Caco-2 (cell line): ENCODE measurements around the gene TEDC2. TPM values are rescaled to one million over a fixed set of nuclear protein-coding genes. Genes with fewer than 3 reads are reported as not detected.

Source experiments
- BruUV-seq: library from RNA; stranded (reverse); fragments of 400-500 nt; replicated peaks from 2 replicates; lab custom pipeline; 2021; lab: Mats Ljungman, UMichigan
- CTCF ChIA-PET: fragments of 300-600 bp; sonication (Branson Sonifier 250); formaldehyde crosslinking; loops from one replicate; lab custom pipeline; 2022; ENCODE audit warnings: antibody characterized with exemption; lab: Charles Lee
- POLR2A ChIA-PET: fragments of 300-600 bp; sonication (Branson Sonifier 250); formaldehyde crosslinking; loops from one replicate; lab custom pipeline; 2022; ENCODE audit warnings: antibody characterized with exemption; lab: Charles Lee
- DNase-seq, 2 experiments: peaks; one replicate each; pipeline versions ENCODE4 v3.0.0 to v3.0.0-alpha.2; 2020 to 2022
- H3K27me3 ChIP-seq: replicated peaks from 2 replicates; pipeline ENCODE4 v1.6.0; 2011; ENCODE audit warnings: low read length; ENCODE audit not compliant: control insufficient read depth, insufficient read depth
- H3K36me3 ChIP-seq: 2 replicates; pipeline ENCODE4 v1.5.1; 2011; ENCODE audit warnings: low read length; ENCODE audit not compliant: control insufficient read depth, insufficient read depth
- H3K4me1 ChIP-seq: fragments of 250-450 bp; sonication (Bioruptor Pico); 2 replicates; pipeline ENCODE4 v1.5.1; 2020; ENCODE audit warnings: mild to moderate bottlenecking
- H3K4me3 ChIP-seq: 2 replicates; pipeline ENCODE4 v1.5.1; 2011; ENCODE audit warnings: low read depth, mild to moderate bottlenecking, control low read depth, low read length
- H3K9me3 ChIP-seq: fragments of 250-450 bp; sonication (Bioruptor Pico); 2 replicates; pipeline ENCODE4 v1.5.1; 2020; ENCODE audit warnings: mild to moderate bottlenecking, moderate library complexity
- H3K27ac Mint-ChIP-seq: one replicate; pipeline ENCODE4 v1.8.0; 2022; ENCODE audit warnings: mixed read lengths; ENCODE audit not compliant: unreplicated experiment
- H3K27me3 Mint-ChIP-seq: one replicate; pipeline ENCODE4 v1.8.0; 2022; ENCODE audit warnings: mixed read lengths; ENCODE audit not compliant: insufficient read depth, unreplicated experiment
- H3K36me3 Mint-ChIP-seq: one replicate; pipeline ENCODE4 v1.8.0; 2022; ENCODE audit warnings: mild to moderate bottlenecking, mixed read lengths; ENCODE audit not compliant: insufficient read depth, unreplicated experiment
- H3K4me1 Mint-ChIP-seq: one replicate; pipeline ENCODE4 v1.8.0; 2022; ENCODE audit warnings: low read depth, mixed read lengths; ENCODE audit not compliant: unreplicated experiment
- H3K4me3 Mint-ChIP-seq: one replicate; pipeline ENCODE4 v1.8.0; 2022; ENCODE audit warnings: mild to moderate bottlenecking, moderate library complexity, mixed read lengths; ENCODE audit not compliant: unreplicated experiment
- H3K9me3 Mint-ChIP-seq: one replicate; pipeline ENCODE4 v1.8.0; 2022; ENCODE audit warnings: mixed read lengths; ENCODE audit not compliant: unreplicated experiment
- intact Hi-C: fragments of 100-400 bp; cut with micrococcal nuclease; formaldehyde crosslinking; loops from one replicate; pipeline ENCODE4 v1.10.0; 2022; ENCODE audit not compliant: unreplicated experiment
- total RNA-seq: library from RNA; stranded (reverse); gene quantifications from 2 replicates; pipeline ENCODE4 v1.2.3, GENCODE V29; 2022
- TF ChIP-seq, protein P1 (sequence below), 2 experiments: fragments of 200-600 bp in 1 of 2; IDR thresholded peaks; 1 replicate in 1 of 2; 2 replicates in 1 of 2; pipeline versions ENCODE4 v1.5.1 to v1.8.0; 2011 to 2022; ENCODE audit warnings: antibody characterized with exemption in 1 of 2, control low read depth in 1 of 2, inconsistent platforms in 1 of 2, low read depth in 1 of 2, low read length in 1 of 2, mild to moderate bottlenecking in 1 of 2, moderate library complexity in 1 of 2; ENCODE audit not compliant: insufficient read depth in 1 of 2, severe bottlenecking in 1 of 2, unreplicated experiment in 1 of 2

TEDC2 gene
- total RNA-seq, 1 experiment from 2014 or later, result 29.0 TPM

DNA sequence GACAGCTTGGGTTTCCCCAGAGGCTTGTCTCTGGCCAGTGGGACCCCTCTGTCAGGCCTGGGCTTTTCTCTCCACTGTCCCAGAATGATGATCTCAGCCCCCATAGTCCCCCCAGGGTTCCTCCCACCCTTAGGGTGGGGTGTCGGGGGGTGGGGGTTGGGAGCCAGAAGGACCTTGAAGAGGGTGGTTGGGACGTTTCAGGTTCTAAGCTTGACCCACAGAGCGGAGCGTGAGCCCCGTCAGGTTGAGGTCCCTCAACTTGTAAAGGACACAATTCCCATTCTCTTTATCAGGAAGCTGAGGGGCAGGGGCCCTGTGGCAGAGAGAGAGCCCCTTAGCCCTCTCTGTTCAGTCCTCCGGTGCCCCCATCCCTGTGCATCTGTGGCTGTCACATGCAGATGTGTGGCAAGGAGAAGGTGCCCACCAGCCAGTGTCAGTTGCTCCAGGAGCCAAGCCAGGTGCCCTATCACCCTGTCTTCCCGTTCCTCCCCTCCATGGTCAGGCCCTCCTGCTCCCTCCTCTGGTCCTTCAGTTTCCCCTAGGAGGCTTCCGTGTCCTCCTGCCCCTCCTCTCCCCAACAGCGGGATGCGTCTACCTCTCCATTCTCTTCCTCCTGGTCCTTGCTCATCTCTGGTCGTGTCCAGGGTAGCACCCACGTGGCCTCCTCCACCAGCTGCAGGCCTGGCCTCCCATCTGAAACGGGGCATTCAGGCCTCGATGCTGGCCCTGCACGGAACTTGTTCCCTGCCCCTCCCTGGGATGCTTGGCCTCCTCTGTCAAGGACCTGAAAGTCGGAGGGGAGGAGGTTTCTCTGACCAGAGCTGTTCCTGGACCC, 9.7 kb downstream of the TEDC2 start:
- TF ChIP-seq, protein P1, sequence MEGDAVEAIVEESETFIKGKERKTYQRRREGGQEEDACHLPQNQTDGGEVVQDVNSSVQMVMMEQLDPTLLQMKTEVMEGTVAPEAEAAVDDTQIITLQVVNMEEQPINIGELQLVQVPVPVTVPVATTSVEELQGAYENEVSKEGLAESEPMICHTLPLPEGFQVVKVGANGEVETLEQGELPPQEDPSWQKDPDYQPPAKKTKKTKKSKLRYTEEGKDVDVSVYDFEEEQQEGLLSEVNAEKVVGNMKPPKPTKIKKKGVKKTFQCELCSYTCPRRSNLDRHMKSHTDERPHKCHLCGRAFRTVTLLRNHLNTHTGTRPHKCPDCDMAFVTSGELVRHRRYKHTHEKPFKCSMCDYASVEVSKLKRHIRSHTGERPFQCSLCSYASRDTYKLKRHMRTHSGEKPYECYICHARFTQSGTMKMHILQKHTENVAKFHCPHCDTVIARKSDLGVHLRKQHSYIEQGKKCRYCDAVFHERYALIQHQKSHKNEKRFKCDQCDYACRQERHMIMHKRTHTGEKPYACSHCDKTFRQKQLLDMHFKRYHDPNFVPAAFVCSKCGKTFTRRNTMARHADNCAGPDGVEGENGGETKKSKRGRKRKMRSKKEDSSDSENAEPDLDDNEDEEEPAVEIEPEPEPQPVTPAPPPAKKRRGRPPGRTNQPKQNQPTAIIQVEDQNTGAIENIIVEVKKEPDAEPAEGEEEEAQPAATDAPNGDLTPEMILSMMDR (IDR thresholded peaks at IDR 0.05; ENCODE audit: insufficient read depth in 1 of 2, low read depth in 1 of 2, low read length in 1 of 2, severe bottlenecking in 1 of 2, unreplicated experiment in 1 of 2), result no peak
- Histone ChIP-seq H3K4me1 (peaks cover 36% of the 10 kb centered on the region), H3K27me3 (no peaks in the 10 kb centered on the region), H3K4me3 (no peak overlapping the region), H3K9me3 (no peaks in the 10 kb centered on the region), H3K36me3 (no peaks in the 10 kb centered on the region)
- peak overlapping the region; percentile 48 for H3K4me3 Mint-ChIP-seq
- intact Hi-C loops, result no loop called here
- peaks cover 11% of the 10 kb centered on the region for H3K4me1 Mint-ChIP-seq
- H3K27ac Mint-ChIP-seq, result no peak overlapping the region
- no peaks in the 10 kb centered on the region for H3K27me3 Mint-ChIP-seq
- DNase-seq, result no peak
- CTCF ChIA-PET, result interaction anchor here (1.2 to 1.7 kb wide), 2 partner anchors 32 to 54 kb away, joined by 3 to 14 read pairs; no protein-coding TSS in a partner anchor
- H3K9me3 Mint-ChIP-seq, result no peaks in the 10 kb centered on the region
- POLR2A ChIA-PET, result interaction anchor here (1.7 kb wide), 1 partner anchor 10 kb away, joined by 8 read pairs; the partner anchor contains the start of gene TEDC2
- peaks cover 4% of the 10 kb centered on the region for H3K36me3 Mint-ChIP-seq
- no TSS peak for BruUV-seq

- no peaks in the 10 kb centered on the region for H3K9me3 Mint-ChIP-seq
- no peak for DNase-seq
- H3K27me3 Mint-ChIP-seq, result no peaks in the 10 kb centered on the region
- peaks cover 4% of the 10 kb centered on the region for H3K36me3 Mint-ChIP-seq
- TF ChIP-seq, protein P1 (IDR thresholded peaks at IDR 0.05; ENCODE audit: insufficient read depth in 1 of 2, low read depth in 1 of 2, low read length in 1 of 2, severe bottlenecking in 1 of 2, unreplicated experiment in 1 of 2), result no peak
- Histone ChIP-seq H3K27me3 (no peaks in the 10 kb centered on the region), H3K9me3 (no peaks in the 10 kb centered on the region), H3K36me3 (no peaks in the 10 kb centered on the region), H3K4me1 (peaks cover 36% of the 10 kb centered on the region), H3K4me3 (no peak overlapping the region)
- peaks cover 11% of the 10 kb centered on the region for H3K4me1 Mint-ChIP-seq
- intact Hi-C loops, result no loop called here
- H3K4me3 Mint-ChIP-seq, result peak overlapping the region; percentile 48
- ChIA-PET POLR2A (no interaction called here), CTCF (interaction anchor here (0.7 kb wide), 1 partner anchor 18 kb away, joined by 3 read pairs; no protein-coding TSS in a partner anchor)
- no TSS peak for BruUV-seq
- no peak overlapping the region for H3K27ac Mint-ChIP-seq
These were observed 10.3 kb downstream of the TEDC2 start for GRCh38 chr16:2470234-2470601.

DNA sequence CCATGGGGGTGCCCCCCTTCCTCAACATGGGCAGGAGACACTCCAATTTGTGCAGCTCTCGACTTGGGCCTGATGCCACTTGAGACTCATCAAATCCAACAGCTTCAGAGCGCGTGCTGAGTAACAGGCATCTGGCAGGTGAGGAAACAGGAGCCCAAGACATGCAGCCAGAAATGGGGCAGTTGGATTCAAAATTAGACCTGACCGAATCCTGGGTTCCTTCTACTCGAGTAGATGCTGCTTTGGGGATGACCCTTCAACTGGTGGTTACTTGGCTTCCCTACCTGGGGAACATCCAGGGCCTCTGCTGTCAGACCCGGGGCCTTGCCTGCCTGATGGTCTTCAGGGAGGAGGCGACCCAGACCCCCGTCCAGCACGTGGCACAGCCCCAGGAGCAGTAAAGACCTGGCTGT, 10.7 kb downstream of the TEDC2 start:
- Histone ChIP-seq H3K36me3 (no peaks in the 10 kb centered on the region), H3K4me3 (peak overlapping the region; percentile 14), H3K27me3 (no peaks in the 10 kb centered on the region), H3K9me3 (no peaks in the 10 kb centered on the region), H3K4me1 (peaks cover 36% of the 10 kb centered on the region)
- Mint-ChIP-seq H3K27ac (no peak overlapping the region), H3K4me1 (peaks cover 11% of the 10 kb centered on the region), H3K27me3 (no peaks in the 10 kb centered on the region), H3K9me3 (no peaks in the 10 kb centered on the region), H3K36me3 (peaks cover 6% of the 10 kb centered on the region), H3K4me3 (peak overlapping the region; percentile 24)
- DNase-seq, result no peak
- ChIA-PET CTCF (interaction anchor here (0.7 kb wide), 1 partner anchor 19 kb away, joined by 3 read pairs; no protein-coding TSS in a partner anchor), POLR2A (interaction anchor here (1.0 kb wide), 1 partner anchor 11 kb away, joined by 4 read pairs; the partner anchor contains the start of gene TEDC2)
- TF ChIP-seq, protein P1 (IDR thresholded peaks at IDR 0.05; ENCODE audit: insufficient read depth in 1 of 2, low read depth in 1 of 2, low read length in 1 of 2, severe bottlenecking in 1 of 2, unreplicated experiment in 1 of 2), result no peak
- intact Hi-C loops, result no loop called here
- BruUV-seq, result no TSS peak
